Transverse colon (tissue), 4 donors: ENCODE measurements around the gene FAM120B. TPM values are rescaled to one million over a fixed set of nuclear protein-coding genes. Genes with fewer than 3 reads are reported as not detected.

ENCODE experiments used
- DNase-seq: peaks from one replicate; pipeline ENCODE4 v3.0.0-alpha.2; 2019
- H3K27ac ChIP-seq, 4 donors: fragments of 200-600 bp; sonication (generic); 2 replicates each; pipeline ENCODE4 v1.5.1; 2016 to 2018; ENCODE audit warnings: inconsistent platforms in 4 of 4
- H3K27me3 ChIP-seq: fragments of 200-600 bp; sonication (generic); 2 replicates; pipeline ENCODE4 v1.5.1; 2017; ENCODE audit warnings: inconsistent platforms
- H3K36me3 ChIP-seq, 4 donors: fragments of 200-600 bp; sonication (generic); 2 replicates each; pipeline ENCODE4 v1.5.1; 2017 to 2019; ENCODE audit warnings: inconsistent platforms in 4 of 4
- H3K4me1 ChIP-seq, 4 donors: fragments of 200-600 bp; sonication (generic); 2 replicates each; pipeline ENCODE4 v1.5.1; 2017 to 2020; ENCODE audit warnings: inconsistent platforms in 4 of 4
- H3K4me3 ChIP-seq, 4 donors: fragments of 200-600 bp; sonication (generic); 1 replicate in 1 of 4; 2 replicates in 3 of 4; pipeline versions ENCODE4 v1.5.1 to v1.6.1; 2017 to 2019; ENCODE audit warnings: inconsistent platforms in 4 of 4
- H3K9me3 ChIP-seq, 2 donors: fragments of 200-600 bp; sonication (generic); 2 replicates each; pipeline ENCODE4 v1.5.1; 2017 to 2019; ENCODE audit warnings: inconsistent platforms in 2 of 2
- EP300 ChIP-seq: sonication (generic); formaldehyde crosslinking; IDR thresholded peaks from one replicate; pipeline ENCODE4 v1.6.1; 2017; ENCODE audit warnings: antibody characterized with exemption, low read depth
- POLR2A ChIP-seq: fragments of 450-650 bp; IDR thresholded peaks from one replicate; pipeline ENCODE4 v1.6.1; 2016; ENCODE audit warnings: antibody characterized with exemption, mild to moderate bottlenecking, moderate library complexity
- POLR2AphosphoS5 ChIP-seq, 3 donors: sonication (generic); formaldehyde crosslinking; IDR thresholded peaks; one replicate each; pipeline ENCODE4 v1.6.1; 2016; ENCODE audit warnings: antibody characterized with exemption in 3 of 3
- WGBS, 2 donors: methylation state at CpG; one replicate each; pipeline ENCODE4 v1.1.5; 2018; ENCODE audit warnings: low coverage in 1 of 2; 5-methylcytosine and 5-hydroxymethylcytosine counted together
- in situ Hi-C, 4 donors: fragments of 200-750 bp; cut with MboI; loops; one replicate each; pipeline versions ENCODE4 v1.15.0 to v1.15.1; 2017; ENCODE audit warnings: low sequenced_read_pairs in 3 of 4, low pct_ligation_motif_present in 1 of 4, low pct_unique_long_range_greater_than_20kb in 1 of 4
- intact Hi-C: fragments of 100-400 bp; cut with DNase I; formaldehyde crosslinking; loops from one replicate; pipeline ENCODE4 v1.15.1; 2023; ENCODE audit warnings: low total_unique reads
- total RNA-seq, 4 donors: library from RNA; depleted of rRNA; stranded (reverse); fragments of >200 nt; gene quantifications; one replicate each; pipeline ENCODE4 v1.1.0, GENCODE V29; 2016
- TF ChIP-seq, protein P1 (sequence below), 5 experiments: fragments of 200-600 bp in 3 of 5; fragments of 450-650 bp in 2 of 5; sonication (generic) in 3 of 5; IDR thresholded peaks; 1 replicate in 2 of 5; 2 replicates in 3 of 5; pipeline ENCODE4 v1.5.1; 2016 to 2017; ENCODE audit warnings: antibody characterized with exemption in 5 of 5, inconsistent platforms in 3 of 5, mild to moderate bottlenecking in 2 of 5, moderate library complexity in 1 of 5

The FAM120B gene
- total RNA-seq, 4 donors from 2014 or later: 24.7 to 35.9 (median 26.7) TPM

- no peaks in the 10 kb centered on the region for H3K9me3 ChIP-seq
- no peak overlapping the region for H3K27ac ChIP-seq
- H3K4me3 ChIP-seq: no peak overlapping the region
- no peaks in the 10 kb centered on the region for H3K27me3 ChIP-seq
- peaks cover 0 to under 1% (median 0%) of the 10 kb centered on the region in 4 donors for H3K36me3 ChIP-seq
- no peak for TF ChIP-seq POLR2A
- TF ChIP-seq, protein P1, sequence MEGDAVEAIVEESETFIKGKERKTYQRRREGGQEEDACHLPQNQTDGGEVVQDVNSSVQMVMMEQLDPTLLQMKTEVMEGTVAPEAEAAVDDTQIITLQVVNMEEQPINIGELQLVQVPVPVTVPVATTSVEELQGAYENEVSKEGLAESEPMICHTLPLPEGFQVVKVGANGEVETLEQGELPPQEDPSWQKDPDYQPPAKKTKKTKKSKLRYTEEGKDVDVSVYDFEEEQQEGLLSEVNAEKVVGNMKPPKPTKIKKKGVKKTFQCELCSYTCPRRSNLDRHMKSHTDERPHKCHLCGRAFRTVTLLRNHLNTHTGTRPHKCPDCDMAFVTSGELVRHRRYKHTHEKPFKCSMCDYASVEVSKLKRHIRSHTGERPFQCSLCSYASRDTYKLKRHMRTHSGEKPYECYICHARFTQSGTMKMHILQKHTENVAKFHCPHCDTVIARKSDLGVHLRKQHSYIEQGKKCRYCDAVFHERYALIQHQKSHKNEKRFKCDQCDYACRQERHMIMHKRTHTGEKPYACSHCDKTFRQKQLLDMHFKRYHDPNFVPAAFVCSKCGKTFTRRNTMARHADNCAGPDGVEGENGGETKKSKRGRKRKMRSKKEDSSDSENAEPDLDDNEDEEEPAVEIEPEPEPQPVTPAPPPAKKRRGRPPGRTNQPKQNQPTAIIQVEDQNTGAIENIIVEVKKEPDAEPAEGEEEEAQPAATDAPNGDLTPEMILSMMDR (IDR thresholded peaks at IDR 0.05): no peak
- TF ChIP-seq POLR2AphosphoS5 (IDR thresholded peaks at IDR 0.05): no peak
- TF ChIP-seq EP300: no peak
- in situ Hi-C loops: no loop called here
- WGBS, 2 donors: 95 to 100% methylated on average over 1 to 5 of the region's 5 CpGs
- no peaks in the 10 kb centered on the region for H3K4me1 ChIP-seq
- DNase-seq: no peak
- intact Hi-C loops: no loop called here
These were observed 78.9 kb downstream of the FAM120B start for GRCh38 chr6:170385506-170385905.

GRCh38 chr6:170388113-170388512 is 81.6 kb downstream of the FAM120B start:
- intact Hi-C loops: no loop called here
- DNase-seq: no peak
- TF ChIP-seq, protein P1 (IDR thresholded peaks at IDR 0.05): no peak
- TF ChIP-seq EP300 (no peak), POLR2A (no peak), POLR2AphosphoS5 (IDR thresholded peaks at IDR 0.05) (no peak)
- in situ Hi-C loops: no loop called here
- Histone ChIP-seq H3K9me3 (no peaks in the 10 kb centered on the region), H3K27ac (no peak overlapping the region), H3K27me3 (no peaks in the 10 kb centered on the region), H3K4me3 (no peak overlapping the region), H3K4me1 (no peaks in the 10 kb centered on the region), H3K36me3 (peaks cover 0 to 7% (median 0%) of the 10 kb centered on the region in 4 donors)
- WGBS, 2 donors: 93 to 95% methylated on average over 3 to 8 of the region's 8 CpGs

GRCh38 chr6:170393033-170393432 is 86.5 kb downstream of the FAM120B start:
- H3K27me3 ChIP-seq: no peaks in the 10 kb centered on the region
- H3K27ac ChIP-seq: no peak overlapping the region
- 93% methylated on average over 7 of the region's 7 CpGs; no CpG with 5 or more reads in 1 of the 2 donors for WGBS, 2 donors
- H3K9me3 ChIP-seq: no peaks in the 10 kb centered on the region
- H3K4me1 ChIP-seq: no peaks in the 10 kb centered on the region
- intact Hi-C loops: no loop called here
- H3K36me3 ChIP-seq: peaks cover 0 to 29% (median 10%) of the 10 kb centered on the region in 4 donors
- in situ Hi-C loops: no loop called here
- no peak overlapping the region for H3K4me3 ChIP-seq
- DNase-seq: no peak
- TF ChIP-seq POLR2A (no peak), EP300 (no peak), POLR2AphosphoS5 (IDR thresholded peaks at IDR 0.05) (no peak)
- TF ChIP-seq, protein P1 (IDR thresholded peaks at IDR 0.05): no peak

DNA sequence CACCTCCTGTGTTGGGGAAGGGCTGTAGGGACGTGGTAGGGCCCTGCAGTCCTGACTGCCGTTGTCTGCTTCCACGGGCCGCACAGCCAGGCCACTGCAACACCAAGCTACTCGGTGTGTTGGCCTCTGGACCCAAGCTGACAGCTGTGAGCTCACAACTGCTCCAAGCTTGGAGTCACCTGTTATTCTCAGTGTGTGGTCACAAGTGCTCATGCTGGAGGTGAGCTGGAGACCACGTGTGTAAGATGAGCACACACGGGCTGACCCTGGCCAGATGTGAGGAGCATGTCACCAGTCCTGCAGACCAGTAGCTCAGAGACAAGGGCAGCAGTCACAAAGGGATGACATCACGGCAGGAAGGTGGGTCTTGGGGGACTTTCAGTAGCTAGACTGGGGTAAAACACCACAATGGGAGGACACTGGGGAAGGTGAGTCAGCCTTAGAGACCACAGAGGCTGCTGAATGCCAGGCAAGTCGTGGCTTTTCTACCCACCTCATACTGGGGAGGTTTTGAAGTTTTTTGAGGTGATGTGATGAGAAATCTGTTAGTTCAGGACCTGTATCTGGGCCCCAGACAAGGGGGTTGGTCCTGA is 87.3 kb downstream of the FAM120B start:
- no peaks in the 10 kb centered on the region for H3K4me1 ChIP-seq
- H3K27ac ChIP-seq: no peak overlapping the region
- DNase-seq: no peak
- peaks cover 0 to 29% (median 10%) of the 10 kb centered on the region in 4 donors for H3K36me3 ChIP-seq
- H3K4me3 ChIP-seq: no peak overlapping the region
- H3K9me3 ChIP-seq: no peaks in the 10 kb centered on the region
- WGBS, 2 donors: 89 to 91% methylated on average over 2 to 9 of the region's 9 CpGs
- in situ Hi-C loops (no loop called here), intact Hi-C loops (no loop called here)
- H3K27me3 ChIP-seq: no peaks in the 10 kb centered on the region
- TF ChIP-seq POLR2A (no peak), EP300 (no peak), POLR2AphosphoS5 (IDR thresholded peaks at IDR 0.05) (no peak)
- TF ChIP-seq, protein P1 (IDR thresholded peaks at IDR 0.05): no peak
